ENCODE data around the gene SLAMF9. TPM values are rescaled to one million over a fixed set of nuclear protein-coding genes. Genes with fewer than 3 reads are reported as not detected.

SLAMF9 gene
- total RNA-seq = not detected in 2 replicates

DNA sequence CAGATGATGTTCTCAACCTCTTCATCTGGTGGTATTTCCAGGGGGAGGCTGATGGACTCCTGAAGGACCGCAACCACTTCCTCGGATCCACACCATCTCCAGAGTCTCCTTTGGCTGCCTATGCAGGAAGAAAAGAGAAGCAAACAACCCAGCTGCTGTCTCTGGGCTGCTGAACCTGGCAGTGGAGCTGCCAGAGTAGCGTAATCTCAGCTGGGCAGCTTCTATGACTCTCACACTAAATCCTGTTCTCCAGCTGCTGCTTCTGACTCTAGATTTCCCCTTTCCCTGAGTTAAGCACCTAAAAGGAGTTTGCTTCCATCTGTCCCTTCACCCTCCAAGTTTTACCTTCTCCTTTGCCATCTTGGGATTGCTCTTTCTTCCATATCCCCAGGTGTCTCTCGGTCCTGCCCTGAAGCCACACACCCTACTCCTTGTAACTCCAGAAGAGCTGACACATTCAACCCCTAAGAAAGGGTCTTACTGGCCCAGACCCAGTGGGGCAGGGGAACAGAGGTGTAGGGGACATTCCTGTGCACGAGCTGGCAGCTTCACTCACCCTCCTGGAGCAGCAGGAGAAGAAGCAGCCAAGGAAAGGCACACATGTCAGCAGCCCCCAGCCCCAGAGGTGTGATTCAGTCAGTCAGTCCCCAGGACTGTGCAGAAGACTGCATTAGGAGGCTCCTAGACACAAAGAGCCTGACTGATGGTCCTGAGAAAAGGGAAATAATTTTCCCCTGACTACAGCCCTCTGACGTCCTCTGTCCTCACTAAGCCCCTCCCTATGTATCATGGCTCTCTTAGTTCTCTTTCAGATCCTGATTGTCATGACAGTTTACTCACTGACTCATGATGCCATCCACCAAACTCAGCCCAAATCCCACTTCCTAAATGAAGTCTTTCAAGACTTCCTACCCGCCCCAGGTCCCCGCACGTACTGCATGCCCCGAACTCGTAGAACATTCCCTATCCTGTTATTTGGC, at the start of gene SLAMF9:
SLAMF9 (minus strand) TSS at position 702 of the 980 bp plus-strand sequence; CDS start at position 602, 100 bp downstream.
- H3K27me3 Mint-ChIP-seq (ENCODE audit: low read depth) = peaks cover 35% of the 10 kb centered on the region
- no peaks in the 10 kb centered on the region for H3K36me3 Mint-ChIP-seq (ENCODE audit: low read depth)
- H3K4me1 Mint-ChIP-seq (ENCODE audit: low read depth) = peaks cover 2% of the 10 kb centered on the region
- no peak for DNase-seq (ENCODE audit: low spot score)
- no peak within 1 kb of the TSS for H3K4me3 Mint-ChIP-seq (ENCODE audit: low read depth)
- no peak within 1 kb of the TSS for H3K27ac Mint-ChIP-seq
- no peaks in the 10 kb centered on the region for H3K9me3 Mint-ChIP-seq
- intact Hi-C loops (cut with micrococcal nuclease) = no loop called here

- Mint-ChIP-seq H3K27me3 (ENCODE audit: low read depth) (peaks cover 24% of the 10 kb centered on the region), H3K36me3 (ENCODE audit: low read depth) (no peaks in the 10 kb centered on the region), H3K9me3 (no peaks in the 10 kb centered on the region), H3K27ac (no peak overlapping the region), H3K4me1 (ENCODE audit: low read depth) (no peaks in the 10 kb centered on the region), H3K4me3 (ENCODE audit: low read depth) (no peak overlapping the region)
- intact Hi-C loops (cut with micrococcal nuclease) = no loop called here
- DNase-seq (ENCODE audit: low spot score) = no peak
Measured at GRCh38 chr1:160001440-160001839, 47.4 kb upstream of the SLAMF9 start.

- H3K27ac Mint-ChIP-seq = no peak overlapping the region
- H3K36me3 Mint-ChIP-seq (ENCODE audit: low read depth) = no peaks in the 10 kb centered on the region
- no peak overlapping the region for H3K4me3 Mint-ChIP-seq (ENCODE audit: low read depth)
- H3K9me3 Mint-ChIP-seq = no peaks in the 10 kb centered on the region
- intact Hi-C loops (cut with micrococcal nuclease) = no loop called here
- peaks cover 38% of the 10 kb centered on the region for H3K27me3 Mint-ChIP-seq (ENCODE audit: low read depth)
- no peaks in the 10 kb centered on the region for H3K4me1 Mint-ChIP-seq (ENCODE audit: low read depth)
- no peak for DNase-seq (ENCODE audit: low spot score)
Measured at GRCh38 chr1:159999204-159999603, 45.2 kb upstream of the SLAMF9 start.

DNA sequence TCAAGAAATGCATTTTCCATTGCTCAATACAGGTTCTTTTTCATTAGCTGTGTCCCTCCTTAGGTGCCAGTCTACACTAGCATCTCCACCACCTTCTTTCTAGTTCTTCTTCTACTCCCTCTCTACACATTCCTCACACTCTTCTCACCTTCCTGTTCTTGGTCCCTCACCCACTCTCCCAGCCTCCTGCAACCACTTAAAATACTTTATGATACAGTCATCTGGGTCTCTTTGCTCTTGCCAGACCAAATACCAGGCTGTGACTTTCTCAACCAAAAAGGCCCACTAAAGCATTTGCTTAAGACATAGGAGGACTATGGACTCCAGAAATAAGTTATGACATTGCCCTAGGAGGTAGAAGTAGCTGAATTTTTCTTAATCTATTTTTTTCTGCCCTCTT, 42.6 kb upstream of the SLAMF9 start:
- Mint-ChIP-seq H3K4me1 (ENCODE audit: low read depth) (peaks cover 2% of the 10 kb centered on the region), H3K27ac (no peak overlapping the region), H3K4me3 (ENCODE audit: low read depth) (no peak overlapping the region), H3K9me3 (no peaks in the 10 kb centered on the region), H3K36me3 (ENCODE audit: low read depth) (no peaks in the 10 kb centered on the region), H3K27me3 (ENCODE audit: low read depth) (peaks cover 39% of the 10 kb centered on the region)
- no peak for DNase-seq (ENCODE audit: low spot score)
- intact Hi-C loops (cut with micrococcal nuclease) = no loop called here

GRCh38 chr1:159994896-159995295, 40.9 kb upstream of the SLAMF9 start:
- Mint-ChIP-seq H3K4me3 (ENCODE audit: low read depth) (no peak overlapping the region), H3K27ac (no peak overlapping the region), H3K4me1 (ENCODE audit: low read depth) (peaks cover 6% of the 10 kb centered on the region), H3K36me3 (ENCODE audit: low read depth) (no peaks in the 10 kb centered on the region), H3K9me3 (no peaks in the 10 kb centered on the region), H3K27me3 (ENCODE audit: low read depth) (peaks cover 35% of the 10 kb centered on the region)
- intact Hi-C loops (cut with micrococcal nuclease) = no loop called here
- DNase-seq (ENCODE audit: low spot score) = no peak

GRCh38 chr1:159993911-159994310, 39.9 kb upstream of the SLAMF9 start:
- intact Hi-C loops (cut with micrococcal nuclease) = no loop called here
- Mint-ChIP-seq H3K27ac (no peak overlapping the region), H3K9me3 (no peaks in the 10 kb centered on the region), H3K36me3 (ENCODE audit: low read depth) (no peaks in the 10 kb centered on the region), H3K4me3 (ENCODE audit: low read depth) (no peak overlapping the region), H3K27me3 (ENCODE audit: low read depth) (peaks cover 29% of the 10 kb centered on the region), H3K4me1 (ENCODE audit: low read depth) (peaks cover 6% of the 10 kb centered on the region)
- DNase-seq (ENCODE audit: low spot score) = no peak

GRCh38 chr1:159992161-159992560, 38.1 kb upstream of the SLAMF9 start:
- no peaks in the 10 kb centered on the region for H3K36me3 Mint-ChIP-seq (ENCODE audit: low read depth)
- H3K4me3 Mint-ChIP-seq (ENCODE audit: low read depth) = no peak overlapping the region
- no peaks in the 10 kb centered on the region for H3K9me3 Mint-ChIP-seq
- peaks cover 23% of the 10 kb centered on the region for H3K27me3 Mint-ChIP-seq (ENCODE audit: low read depth)
- no peak overlapping the region for H3K27ac Mint-ChIP-seq
- intact Hi-C loops (cut with micrococcal nuclease) = no loop called here
- peaks cover 6% of the 10 kb centered on the region for H3K4me1 Mint-ChIP-seq (ENCODE audit: low read depth)
- no peak for DNase-seq (ENCODE audit: low spot score)

GRCh38 chr1:159991513-159991912, 37.5 kb upstream of the SLAMF9 start:
- peaks cover 6% of the 10 kb centered on the region for H3K4me1 Mint-ChIP-seq (ENCODE audit: low read depth)
- no peaks in the 10 kb centered on the region for H3K36me3 Mint-ChIP-seq (ENCODE audit: low read depth)
- no peak overlapping the region for H3K27ac Mint-ChIP-seq
- no peak for DNase-seq (ENCODE audit: low spot score)
- H3K4me3 Mint-ChIP-seq (ENCODE audit: low read depth) = no peak overlapping the region
- H3K27me3 Mint-ChIP-seq (ENCODE audit: low read depth) = peaks cover 21% of the 10 kb centered on the region
- intact Hi-C loops (cut with micrococcal nuclease) = no loop called here
- no peaks in the 10 kb centered on the region for H3K9me3 Mint-ChIP-seq

DNA sequence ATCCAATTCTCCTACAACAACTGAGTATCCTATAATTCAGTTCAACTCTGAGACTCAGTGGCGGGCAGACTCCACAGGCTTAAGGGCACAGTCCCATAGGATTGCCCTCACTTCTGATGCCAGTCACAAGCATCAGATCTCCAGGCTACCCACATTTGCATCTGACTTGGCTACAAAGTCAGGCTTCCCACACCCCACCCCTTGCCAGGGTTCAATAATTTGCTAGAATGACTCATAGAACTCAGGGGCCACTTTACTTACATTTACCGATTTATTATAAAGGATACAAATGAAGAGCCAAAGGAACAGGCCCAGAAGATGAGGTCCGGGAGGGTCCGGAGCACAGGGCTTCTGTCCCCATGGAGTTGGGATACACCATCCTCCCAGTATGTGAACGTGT, 36.0 kb upstream of the SLAMF9 start:
- no peaks in the 10 kb centered on the region for H3K9me3 Mint-ChIP-seq
- peaks cover 13% of the 10 kb centered on the region for H3K27me3 Mint-ChIP-seq (ENCODE audit: low read depth)
- H3K4me1 Mint-ChIP-seq (ENCODE audit: low read depth) = peaks cover 6% of the 10 kb centered on the region
- no peak overlapping the region for H3K4me3 Mint-ChIP-seq (ENCODE audit: low read depth)
- DNase-seq (ENCODE audit: low spot score) = no peak
- no peaks in the 10 kb centered on the region for H3K36me3 Mint-ChIP-seq (ENCODE audit: low read depth)
- H3K27ac Mint-ChIP-seq = no peak overlapping the region
- intact Hi-C loops (cut with micrococcal nuclease) = no loop called here

DNA sequence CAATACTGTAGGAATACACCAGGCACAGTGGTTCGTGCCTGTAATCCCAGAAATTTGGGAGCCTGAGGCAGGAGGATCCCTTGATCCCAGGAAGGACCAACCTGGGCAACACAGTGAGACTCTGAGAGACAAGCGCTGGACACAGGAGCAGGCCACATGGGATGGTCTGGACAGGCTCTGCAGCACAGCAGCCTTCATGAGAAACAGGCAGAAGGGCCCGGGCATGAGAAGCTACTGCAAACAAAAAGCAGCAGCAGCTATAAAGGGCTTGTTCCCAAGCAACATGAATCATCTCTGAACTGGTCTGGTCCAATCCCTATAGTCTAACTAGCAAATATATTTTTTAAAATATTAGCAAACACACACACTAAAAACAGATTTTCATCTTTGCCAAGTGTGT, 35.5 kb upstream of the SLAMF9 start:
- DNase-seq (ENCODE audit: low spot score) = no peak
- Mint-ChIP-seq H3K36me3 (ENCODE audit: low read depth) (no peaks in the 10 kb centered on the region), H3K4me3 (ENCODE audit: low read depth) (no peak overlapping the region), H3K27ac (no peak overlapping the region), H3K9me3 (no peaks in the 10 kb centered on the region), H3K27me3 (ENCODE audit: low read depth) (peaks cover 16% of the 10 kb centered on the region), H3K4me1 (ENCODE audit: low read depth) (peaks cover 6% of the 10 kb centered on the region)
- intact Hi-C loops (cut with micrococcal nuclease) = no loop called here

DNA sequence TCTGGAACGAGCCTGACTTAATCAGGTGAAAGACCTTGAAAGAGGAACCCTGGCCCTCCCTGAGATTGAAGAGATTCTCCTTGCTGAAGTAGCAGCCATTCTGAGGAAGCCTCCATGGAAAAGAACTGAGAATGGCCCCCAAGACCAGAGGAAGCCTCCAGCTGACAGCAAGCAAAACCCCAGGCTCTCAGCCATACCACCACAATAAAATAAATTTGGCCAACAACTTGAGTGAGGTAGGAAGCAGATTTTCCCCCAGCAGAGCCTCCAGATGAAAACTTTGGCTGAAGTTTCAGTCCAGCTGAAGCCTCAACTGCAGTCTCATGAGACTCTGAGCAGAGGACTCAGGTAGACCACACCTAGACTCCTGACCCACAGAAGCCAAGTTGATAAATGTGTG, 34.0 kb upstream of the SLAMF9 start:
- Mint-ChIP-seq H3K36me3 (ENCODE audit: low read depth) (no peaks in the 10 kb centered on the region), H3K4me3 (ENCODE audit: low read depth) (no peak overlapping the region), H3K4me1 (ENCODE audit: low read depth) (peaks cover 6% of the 10 kb centered on the region), H3K27ac (no peak overlapping the region), H3K9me3 (no peaks in the 10 kb centered on the region), H3K27me3 (ENCODE audit: low read depth) (peaks cover 20% of the 10 kb centered on the region)
- intact Hi-C loops (cut with micrococcal nuclease) = no loop called here
- no peak for DNase-seq (ENCODE audit: low spot score)

DNA sequence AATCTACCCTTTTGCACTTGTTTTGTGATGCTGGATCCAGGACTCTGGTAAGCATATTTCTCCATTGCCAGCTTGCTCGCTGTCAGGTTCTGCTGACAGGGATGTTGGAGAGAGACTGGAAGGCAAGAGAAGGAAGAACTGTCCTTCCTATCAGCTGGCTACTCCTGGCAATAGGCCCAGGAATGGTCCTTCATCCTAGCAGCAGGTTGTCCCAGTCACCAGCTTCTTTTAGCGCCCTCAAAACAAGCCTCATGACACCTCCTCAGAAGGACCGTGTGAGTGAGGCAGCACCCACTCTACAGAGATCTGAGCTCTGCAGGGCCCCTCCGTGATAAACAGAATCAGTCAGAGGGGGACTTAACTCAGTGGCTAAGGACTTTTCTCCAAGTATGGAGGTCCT, 33.1 kb upstream of the SLAMF9 start:
- no peak overlapping the region for H3K4me3 Mint-ChIP-seq (ENCODE audit: low read depth)
- H3K36me3 Mint-ChIP-seq (ENCODE audit: low read depth) = no peaks in the 10 kb centered on the region
- no peaks in the 10 kb centered on the region for H3K9me3 Mint-ChIP-seq
- peaks cover 24% of the 10 kb centered on the region for H3K27me3 Mint-ChIP-seq (ENCODE audit: low read depth)
- H3K27ac Mint-ChIP-seq = no peak overlapping the region
- intact Hi-C loops (cut with micrococcal nuclease) = no loop called here
- H3K4me1 Mint-ChIP-seq (ENCODE audit: low read depth) = peaks cover 6% of the 10 kb centered on the region
- DNase-seq (ENCODE audit: low spot score) = no peak

- Mint-ChIP-seq H3K27me3 (ENCODE audit: low read depth) (peaks cover 28% of the 10 kb centered on the region), H3K27ac (no peak overlapping the region), H3K4me1 (ENCODE audit: low read depth) (peaks cover 4% of the 10 kb centered on the region), H3K4me3 (ENCODE audit: low read depth) (no peak overlapping the region), H3K36me3 (ENCODE audit: low read depth) (no peaks in the 10 kb centered on the region), H3K9me3 (no peaks in the 10 kb centered on the region)
- intact Hi-C loops (cut with micrococcal nuclease) = no loop called here
- DNase-seq (ENCODE audit: low spot score) = no peak
Measured at GRCh38 chr1:159986531-159986930, 32.5 kb upstream of the SLAMF9 start.
